NK-92 (cell line): ENCODE results near the gene ACSS1.

Experiments used
- DNase-seq: peaks from one replicate; lab custom pipeline; 2025; ENCODE audit not compliant: unreplicated experiment; lab: John Stamatoyannopoulos, UW

Gene ACSS1

GRCh38 chr20:24979036-24979960, 78.6 kb downstream of the ACSS1 start:
- no peak for DNase-seq

GRCh38 chr20:24978513-24978912, 79.4 kb downstream of the ACSS1 start:
- DNase-seq, result no peak

- no peak for DNase-seq
Observed at GRCh38 chr20:24977797-24978196, 80.1 kb downstream of the ACSS1 start.

- DNase-seq, result no peak
Observed at GRCh38 chr20:24977336-24977735, 80.6 kb downstream of the ACSS1 start.

GRCh38 chr20:24972341-24972740, 85.6 kb downstream of the ACSS1 start:
- DNase-seq, result no peak

GRCh38 chr20:24971376-24972101, 86.4 kb downstream of the ACSS1 start:
- no peak for DNase-seq

GRCh38 chr20:24970754-24971153, 87.2 kb downstream of the ACSS1 start:
- DNase-seq, result no peak

GRCh38 chr20:24970030-24970553, 87.8 kb downstream of the ACSS1 start:
- no peak for DNase-seq

- no peak for DNase-seq
Observed at GRCh38 chr20:24969186-24970029, 88.5 kb downstream of the ACSS1 start.

- DNase-seq, result no peak
Observed at GRCh38 chr20:24968278-24968800, 89.6 kb downstream of the ACSS1 start.

GRCh38 chr20:24966317-24967012, 91.5 kb downstream of the ACSS1 start:
- no peak for DNase-seq

GRCh38 chr20:24965065-24965919, 92.6 kb downstream of the ACSS1 start:
- no peak for DNase-seq

GRCh38 chr20:24964506-24964840, 93.5 kb downstream of the ACSS1 start:
- no peak for DNase-seq

- DNase-seq, result no peak
Observed at GRCh38 chr20:24963672-24964505, 94.0 kb downstream of the ACSS1 start.

- no peak for DNase-seq
Observed at GRCh38 chr20:24962510-24962909, 95.4 kb downstream of the ACSS1 start.

- DNase-seq, result no peak
Observed at GRCh38 chr20:24962182-24962492, 95.8 kb downstream of the ACSS1 start.

- no peak for DNase-seq
Observed at GRCh38 chr20:24961384-24962181, 96.4 kb downstream of the ACSS1 start.

- no peak for DNase-seq
Observed at GRCh38 chr20:24960861-24961260, 97.1 kb downstream of the ACSS1 start.
